GM18519 (cell line): ENCODE data around the gene SRPK2.

ENCODE experiments used
- ATAC-seq: cut with Tn5 transposase; IDR thresholded peaks from one replicate; pipeline ENCODE4 v1.9.1; 2021; ENCODE audit warnings: mild to moderate bottlenecking, moderate library complexity; ENCODE audit not compliant: unreplicated experiment, low FRiP score

Gene SRPK2

GRCh38 chr7:105156731-105157130 is 232.0 kb downstream of the SRPK2 start:
- ATAC-seq: no peak

DNA sequence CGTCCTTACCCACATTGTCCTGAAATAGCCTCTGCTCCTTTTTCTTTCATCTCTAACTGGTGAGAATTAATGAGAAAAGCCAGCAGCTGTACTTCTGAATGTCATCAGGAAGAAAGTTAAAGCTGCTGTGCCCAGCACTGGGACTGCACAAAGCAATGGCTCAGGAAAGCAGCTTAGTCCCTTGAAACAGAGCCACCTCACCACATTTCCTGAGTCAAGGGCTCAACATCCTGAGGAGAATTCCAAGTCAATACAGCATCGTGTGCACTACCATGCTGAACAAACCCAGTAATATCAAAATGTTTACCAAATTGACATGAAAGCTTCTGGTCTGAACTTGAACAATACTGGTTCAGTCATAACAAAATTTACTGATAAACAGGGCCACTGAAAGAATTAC is 234.6 kb downstream of the SRPK2 start:
- no peak for ATAC-seq

DNA sequence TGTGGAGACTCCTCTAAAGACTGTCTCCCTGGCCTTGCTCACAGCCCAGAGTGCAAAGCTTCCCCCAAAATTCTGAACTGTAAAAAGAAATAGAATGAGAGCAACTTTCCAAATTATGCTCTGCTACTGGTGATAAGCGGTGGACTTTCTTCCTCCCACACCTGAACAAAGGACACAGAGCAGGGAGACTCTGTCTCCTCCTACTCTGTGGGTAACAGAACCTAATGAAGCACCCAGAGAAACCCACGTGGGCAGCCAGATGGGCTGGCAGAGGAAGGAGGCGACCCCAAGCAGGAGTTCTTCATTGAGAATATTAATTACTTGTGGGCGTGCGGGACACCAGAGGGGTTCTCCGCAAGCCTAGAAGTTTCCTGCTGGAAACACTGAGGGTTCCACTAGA is 235.2 kb downstream of the SRPK2 start:
- ATAC-seq: no peak

- no peak for ATAC-seq
Measured at GRCh38 chr7:105151152-105151551, 237.6 kb downstream of the SRPK2 start.

- ATAC-seq: no peak
Measured at GRCh38 chr7:105149827-105150226, 238.9 kb downstream of the SRPK2 start.

GRCh38 chr7:105141068-105141467 is 247.7 kb downstream of the SRPK2 start:
- no peak for ATAC-seq

DNA sequence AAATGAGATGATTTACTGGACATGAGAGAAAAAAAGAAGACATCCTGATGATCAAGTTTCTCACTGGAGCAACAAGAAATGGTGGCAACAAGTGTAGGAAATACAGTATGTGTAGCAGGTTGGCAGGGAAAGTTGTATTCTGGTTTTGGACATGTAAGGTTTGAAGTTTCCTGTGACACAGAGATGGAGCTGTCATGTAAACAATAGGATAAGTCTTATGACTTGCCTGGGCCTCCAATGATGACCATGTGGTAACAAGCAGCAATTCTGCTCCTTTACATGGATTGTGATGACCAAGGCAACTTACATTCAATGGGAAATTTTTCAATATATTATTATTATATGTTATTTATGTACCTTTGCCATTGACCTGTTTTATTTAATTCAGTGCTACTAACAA is 249.3 kb downstream of the SRPK2 start:
- ATAC-seq: no peak

GRCh38 chr7:105137898-105138297 is 250.8 kb downstream of the SRPK2 start:
- ATAC-seq: no peak

- no peak for ATAC-seq
Measured at GRCh38 chr7:105136221-105136620, 252.5 kb downstream of the SRPK2 start.

GRCh38 chr7:105133986-105134655 is 254.6 kb downstream of the SRPK2 start:
- no peak for ATAC-seq

DNA sequence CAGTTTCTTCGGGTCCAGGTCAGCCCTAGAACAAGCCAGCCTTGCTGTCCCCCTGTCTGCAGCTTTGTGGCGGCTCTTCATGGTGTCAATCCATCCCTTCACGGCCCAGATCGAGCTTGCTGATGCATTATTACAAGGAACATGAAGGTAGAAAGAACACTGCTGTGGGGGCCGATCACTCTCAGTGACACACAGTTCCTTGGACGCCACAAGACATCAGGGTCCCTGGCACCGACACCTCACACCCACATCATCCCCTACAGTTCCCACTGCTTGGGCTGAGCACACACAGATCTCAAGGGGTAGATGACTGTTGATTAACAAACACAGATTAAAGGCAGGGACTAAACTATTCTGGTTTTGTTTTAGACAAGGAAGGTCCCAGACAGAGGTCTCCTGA is 255.4 kb downstream of the SRPK2 start:
- no peak for ATAC-seq

GRCh38 chr7:105132835-105133234 is 255.9 kb downstream of the SRPK2 start:
- no peak for ATAC-seq

GRCh38 chr7:105132335-105132734 is 256.4 kb downstream of the SRPK2 start:
- ATAC-seq: no peak

- ATAC-seq: no peak
Measured at GRCh38 chr7:105131890-105132289, 256.8 kb downstream of the SRPK2 start.

GRCh38 chr7:105131033-105131656 is 257.6 kb downstream of the SRPK2 start:
- no peak for ATAC-seq

DNA sequence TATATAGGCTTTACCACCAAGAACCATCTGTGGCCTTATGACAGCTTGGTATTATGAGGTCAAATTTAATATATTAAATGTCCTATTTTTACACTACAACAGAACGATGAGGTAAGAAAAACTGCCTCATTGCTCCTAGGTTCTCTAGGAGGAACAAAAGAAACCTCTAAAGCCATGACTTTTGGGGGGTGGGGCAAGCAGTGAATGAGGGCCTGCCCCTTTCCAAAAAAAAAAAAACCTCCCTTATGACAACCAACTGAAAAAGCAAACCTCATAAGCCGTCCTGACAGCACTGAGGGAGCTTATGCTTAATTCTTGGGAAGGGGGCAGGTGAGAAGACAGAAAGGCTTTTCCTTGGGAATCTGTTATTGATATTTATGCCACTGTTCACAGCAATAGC is 258.1 kb downstream of the SRPK2 start:
- no peak for ATAC-seq

DNA sequence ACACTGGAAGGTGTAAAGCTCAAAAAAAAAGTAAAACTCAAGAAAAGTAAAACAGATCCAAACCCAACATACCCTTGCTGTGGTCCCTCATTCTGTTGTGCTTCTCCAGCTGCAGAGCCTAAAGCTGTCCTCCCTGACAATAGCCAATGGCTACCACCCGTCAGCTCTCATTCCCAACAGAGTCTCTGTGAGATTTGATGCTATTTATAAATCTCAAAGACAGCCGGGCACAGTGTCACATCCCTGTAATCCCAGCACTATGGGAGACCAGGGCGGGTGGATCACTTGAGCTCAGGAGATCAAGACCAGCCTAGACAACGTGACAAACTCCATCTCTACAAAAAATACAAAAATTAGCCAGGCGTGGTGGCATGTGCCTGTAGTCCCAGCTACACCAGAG is 258.7 kb downstream of the SRPK2 start:
- no peak for ATAC-seq

- no peak for ATAC-seq
Measured at GRCh38 chr7:105127179-105127578, 261.5 kb downstream of the SRPK2 start.

DNA sequence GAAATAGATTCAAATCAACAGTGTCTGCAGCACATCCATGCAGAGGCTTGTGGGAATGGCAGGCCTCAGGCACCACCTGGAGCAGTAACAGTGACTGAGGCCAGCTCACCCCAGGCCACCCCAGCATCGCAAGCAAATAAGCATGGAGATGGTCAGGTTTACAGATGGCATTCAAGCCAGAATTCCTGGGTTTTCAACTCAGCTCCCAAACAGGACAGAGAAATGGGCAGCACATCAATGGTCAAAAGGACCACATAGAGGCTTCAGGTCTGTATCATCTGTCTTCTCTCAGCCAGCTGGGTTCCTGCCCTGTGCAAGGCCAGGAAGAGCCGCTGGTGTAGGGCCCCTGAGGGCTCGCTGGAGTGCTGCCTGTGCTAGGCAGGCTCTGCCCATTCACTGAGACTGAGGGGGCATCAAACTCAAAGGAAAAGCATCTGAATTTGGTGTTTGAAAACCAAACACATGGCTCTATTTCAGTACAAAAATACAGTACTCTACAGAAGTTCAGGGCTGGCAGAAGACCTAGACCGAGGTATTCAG is 262.2 kb downstream of the SRPK2 start:
- no peak for ATAC-seq

DNA sequence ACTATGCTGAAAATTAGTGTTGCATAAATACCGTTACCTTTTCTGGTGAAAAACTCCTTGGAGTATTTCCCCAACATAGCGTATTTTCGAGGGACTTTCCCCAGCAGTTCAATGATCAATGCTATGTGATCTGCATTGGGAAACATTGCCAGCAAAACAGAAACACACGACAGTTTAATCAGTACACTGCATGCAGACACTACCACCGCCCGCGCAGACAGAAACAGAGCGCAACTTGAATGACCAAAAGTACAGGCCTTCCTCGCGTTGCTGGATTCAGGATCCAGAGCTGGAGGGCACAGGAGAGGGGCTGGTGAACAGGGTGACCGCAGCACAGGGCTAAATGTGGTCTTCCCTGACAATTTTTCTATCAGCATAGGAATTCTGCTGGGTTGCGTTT is 263.0 kb downstream of the SRPK2 start:
- ATAC-seq: no peak

DNA sequence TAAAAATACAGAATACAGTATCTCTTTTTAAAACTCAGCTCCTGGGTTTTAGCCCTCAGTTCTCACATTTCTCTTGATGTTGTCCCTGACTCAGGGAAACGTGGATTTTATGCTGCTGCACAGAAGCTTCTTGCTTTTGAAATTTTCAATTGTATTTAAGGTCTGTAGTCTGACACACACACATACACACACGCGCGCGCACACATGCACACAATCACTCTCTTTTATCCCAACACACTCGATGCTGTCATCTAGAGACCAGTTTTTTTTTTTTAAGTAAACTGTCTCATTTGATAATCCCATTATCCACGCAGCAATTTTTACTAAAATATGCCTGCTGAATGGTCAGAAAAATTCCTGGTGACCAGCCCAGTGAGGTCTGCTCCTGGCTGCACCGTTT is 266.1 kb downstream of the SRPK2 start:
- no peak for ATAC-seq
